ENCODE measurements around the gene OTX1.
A peak's percentile ranks its signal among the peaks of the same experiment; 100 is the strongest.
"Not testable (repeated sequence)": the region's sequence is repeated elsewhere in the genome, so short reads cannot be mapped to it uniquely, and the experiment has no call there.

The OTX1 gene

GRCh38 chr2:63012541-63012940 lies 38.1 kb upstream of the OTX1 start:
- DNase-seq (ENCODE audit: low read depth, low spot score): no peak
- no peak overlapping the region for H3K4me3 ChIP-seq (ENCODE audit: low read depth, low read length)
- in situ Hi-C loops (cut with HindIII; ENCODE audit: low sequenced_read_pairs): no loop called here
- TF ChIP-seq CTCF (IDR thresholded peaks at IDR 0.05; ENCODE audit: low read depth, low read length): no peak

- no peak overlapping the region for H3K4me3 ChIP-seq (ENCODE audit: low read depth, low read length)
- DNase-seq (ENCODE audit: low read depth, low spot score): no peak
- in situ Hi-C loops (cut with HindIII; ENCODE audit: low sequenced_read_pairs): no loop called here
- no peak for TF ChIP-seq CTCF (IDR thresholded peaks at IDR 0.05; ENCODE audit: low read depth, low read length)
Measured at GRCh38 chr2:63013438-63013837, 37.2 kb upstream of the OTX1 start.

- in situ Hi-C loops (cut with HindIII; ENCODE audit: low sequenced_read_pairs): no loop called here
- H3K4me3 ChIP-seq (ENCODE audit: low read depth, low read length): no peak overlapping the region
- no peak for DNase-seq (ENCODE audit: low read depth, low spot score)
- TF ChIP-seq CTCF (IDR thresholded peaks at IDR 0.05; ENCODE audit: low read depth, low read length): no peak
Measured at GRCh38 chr2:63015389-63015788, 35.2 kb upstream of the OTX1 start.

GRCh38 chr2:63018439-63018838 lies 32.2 kb upstream of the OTX1 start:
- TF ChIP-seq CTCF (IDR thresholded peaks at IDR 0.05; ENCODE audit: low read depth, low read length): no peak
- in situ Hi-C loops (cut with HindIII; ENCODE audit: low sequenced_read_pairs): no loop called here
- no peak for DNase-seq (ENCODE audit: low read depth, low spot score)

GRCh38 chr2:63019686-63020085 lies 30.9 kb upstream of the OTX1 start:
- in situ Hi-C loops (cut with HindIII; ENCODE audit: low sequenced_read_pairs); DNase-seq (ENCODE audit: low read depth, low spot score); H3K4me3 ChIP-seq (ENCODE audit: low read depth, low read length): not testable (repeated sequence)

More at GRCh38 chr2:63018439-63018838, 32.2 kb upstream of the OTX1 start:
- no peak overlapping the region for H3K4me3 ChIP-seq (ENCODE audit: low read depth, low read length)

GRCh38 chr2:63023444-63023843 lies 27.2 kb upstream of the OTX1 start:
- in situ Hi-C loops (cut with HindIII; ENCODE audit: low sequenced_read_pairs): no loop called here
- DNase-seq (ENCODE audit: low read depth, low spot score): peak; percentile 39
- H3K4me3 ChIP-seq (ENCODE audit: low read depth, low read length): no peak overlapping the region
- peak; percentile 37 for TF ChIP-seq CTCF (IDR thresholded peaks at IDR 0.05; ENCODE audit: low read depth, low read length)

GRCh38 chr2:63027220-63027619 lies 23.4 kb upstream of the OTX1 start:
- H3K4me3 ChIP-seq (ENCODE audit: low read depth, low read length): no peak overlapping the region
- no peak for DNase-seq (ENCODE audit: low read depth, low spot score)
- in situ Hi-C loops (cut with HindIII; ENCODE audit: low sequenced_read_pairs): no loop called here

More at GRCh38 chr2:63027220-63027619, 23.4 kb upstream of the OTX1 start:
- TF ChIP-seq CTCF (IDR thresholded peaks at IDR 0.05; ENCODE audit: low read depth, low read length): no peak

Data from astrocyte of the spinal cord (primary cell).